BLaER1 treated with 17β-estradiol and CSF1 and Interleukin-3, amounts not matched to agents 10 nM and 100 nM (cell line): ENCODE measurements around the gene DDRGK1.
A peak's percentile ranks its signal among the peaks of the same experiment; 100 is the strongest.
"Not testable (repeated sequence)": the region's sequence is repeated elsewhere in the genome, so short reads cannot be mapped to it uniquely, and the experiment has no call there.

ENCODE experiments used
- H3K27ac ChIP-seq, 11 experiments: shearing (Covaris generic); formaldehyde crosslinking; 2 replicates each; pipeline ENCODE4 v1.8.1; 2022
- H3K27me3 ChIP-seq, 11 experiments: shearing (Covaris generic); formaldehyde crosslinking; 2 replicates each; pipeline ENCODE4 v1.8.1; 2022
- H3K36me3 ChIP-seq, 11 experiments: shearing (Covaris generic); formaldehyde crosslinking; 2 replicates each; pipeline ENCODE4 v1.8.1; 2022
- H3K4me1 ChIP-seq, 10 experiments: shearing (Covaris generic); formaldehyde crosslinking; 2 replicates each; pipeline ENCODE4 v1.8.1; 2022
- H3K4me2 ChIP-seq, 11 experiments: shearing (Covaris generic); formaldehyde crosslinking; 2 replicates each; pipeline ENCODE4 v1.8.1; 2022
- H3K4me3 ChIP-seq, 10 experiments: shearing (Covaris generic); formaldehyde crosslinking; 2 replicates each; pipeline ENCODE4 v1.8.1; 2022
- H3K9ac ChIP-seq, 11 experiments: shearing (Covaris generic); formaldehyde crosslinking; 2 replicates each; pipeline ENCODE4 v1.8.1; 2022
- H3K9me3 ChIP-seq, 11 experiments: shearing (Covaris generic); formaldehyde crosslinking; replicated peaks in 1 of 11; 2 replicates each; pipeline ENCODE4 v1.8.1; 2022
- H4K20me1 ChIP-seq, 11 experiments: shearing (Covaris generic); formaldehyde crosslinking; 2 replicates each; pipeline ENCODE4 v1.8.1; 2022
- Cebpa-rat ChIP-seq, 11 experiments: shearing (Covaris generic); IDR thresholded peaks; 2 replicates each; pipeline ENCODE4 v1.8.1; 2022

Gene DDRGK1

DNA sequence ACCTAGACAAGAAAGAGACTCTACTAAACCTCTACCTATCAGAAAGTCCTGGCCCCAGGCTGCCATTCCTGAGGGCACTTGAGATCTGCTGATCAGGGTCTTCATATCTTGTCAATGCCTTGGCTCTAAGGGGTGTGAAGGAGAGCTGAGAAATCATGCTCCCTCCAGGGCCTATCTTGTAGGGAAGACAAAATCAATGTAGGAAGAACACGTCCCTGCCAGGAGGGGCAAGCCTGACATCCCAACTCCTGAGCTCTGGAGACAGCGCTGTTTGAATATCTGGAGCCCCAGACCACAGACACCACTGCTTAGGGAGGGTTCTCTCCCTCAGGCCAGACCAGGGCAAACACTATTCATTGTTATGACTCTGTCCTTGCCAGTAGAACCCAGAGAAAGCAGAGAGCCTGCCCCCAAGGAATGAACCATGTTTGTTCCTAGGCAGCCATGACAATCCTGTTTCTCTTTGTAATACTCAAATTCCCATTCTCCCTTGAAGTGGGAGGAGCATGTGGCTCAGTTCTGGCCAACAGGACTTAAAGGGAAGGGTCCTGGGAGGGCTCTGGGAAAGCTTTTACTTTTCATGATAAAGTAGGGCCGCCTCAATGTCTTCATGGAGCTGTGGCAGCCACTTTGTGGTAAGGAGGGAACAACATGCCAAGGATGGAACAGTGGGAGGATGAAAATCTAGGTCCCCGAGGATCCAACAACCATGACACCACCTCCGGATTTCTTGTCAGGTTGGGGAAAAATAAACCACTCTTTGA, 43.0 kb downstream of the DDRGK1 start:
- H3K36me3 ChIP-seq = peaks cover 0 to 6% (median 0%) of the 10 kb centered on the region in 11 experiments; a peak in 4 of 22 replicates
- no peak for TF ChIP-seq Cebpa-rat (IDR thresholded peaks at IDR 0.05)
- peaks cover 0 to 6% (median 2%) of the 10 kb centered on the region in 11 experiments; a peak in 13 of 22 replicates for H3K27me3 ChIP-seq
- peaks cover 24 to 60% (median 49%) of the 10 kb centered on the region in 10 experiments for H3K4me1 ChIP-seq
- peak overlapping the region in 7 of 11 experiments; percentile 50 to 80 (median 68); a peak in 12 of 22 replicates for H3K4me2 ChIP-seq
- H3K4me3 ChIP-seq = no peak overlapping the region
- no peak overlapping the region; a peak in 1 of 22 replicates for H3K27ac ChIP-seq
- H4K20me1 ChIP-seq = peaks cover 23 to 31% (median 30%) of the 10 kb centered on the region in 11 experiments
- no peaks in the 10 kb centered on the region for H3K9me3 ChIP-seq
- H3K9ac ChIP-seq = no peak overlapping the region

DNA sequence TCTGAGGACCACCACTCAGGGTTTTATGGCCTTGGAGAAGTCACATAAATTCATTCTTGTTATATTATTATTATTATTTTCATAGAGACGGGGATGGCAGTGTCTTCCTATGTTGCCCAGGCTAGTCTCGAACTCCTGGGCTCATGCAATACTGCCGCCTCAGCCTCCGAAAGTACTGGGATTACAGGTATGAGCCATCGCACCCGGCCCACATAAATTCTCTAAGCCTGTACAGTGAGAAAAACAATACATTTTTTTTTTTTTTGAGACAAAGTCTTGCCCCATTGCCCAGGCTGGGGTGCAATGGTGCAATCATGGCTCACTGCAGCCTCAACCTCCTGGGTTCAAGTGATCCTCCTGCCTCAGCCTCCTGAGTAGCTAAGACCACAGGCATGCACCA, 44.1 kb downstream of the DDRGK1 start:
- Histone ChIP-seq H3K9me3 (no peaks in the 10 kb centered on the region), H3K36me3 (peaks cover 0 to 16% (median 5%) of the 10 kb centered on the region in 11 experiments; a peak in 9 of 22 replicates), H3K4me1 (peaks cover 35 to 70% (median 60%) of the 10 kb centered on the region in 10 experiments), H3K4me2 (peak overlapping the region; percentile 59 to 99 (median 96)), H3K27me3 (no peaks in the 10 kb centered on the region), H3K9ac (peak overlapping the region; percentile 88 to 99 (median 96)), H3K27ac (peak overlapping the region; percentile 85 to 97 (median 95)), H4K20me1 (peaks cover 34 to 42% (median 41%) of the 10 kb centered on the region in 11 experiments), H3K4me3 (peak overlapping the region; percentile 75 to 98 (median 84))
- TF ChIP-seq Cebpa-rat (IDR thresholded peaks at IDR 0.05) = no peak

- peak overlapping the region; percentile 75 to 98 (median 84) for H3K4me3 ChIP-seq
- peak overlapping the region; percentile 93 to 100 (median 97) for H3K4me2 ChIP-seq
- peak overlapping the region; percentile 88 to 99 (median 96) for H3K9ac ChIP-seq
- TF ChIP-seq Cebpa-rat (IDR thresholded peaks at IDR 0.05) = no peak
- peaks cover 48 to 56% (median 55%) of the 10 kb centered on the region in 11 experiments for H4K20me1 ChIP-seq
- no peaks in the 10 kb centered on the region for H3K9me3 ChIP-seq
- H3K4me1 ChIP-seq = peaks cover 45 to 77% (median 64%) of the 10 kb centered on the region in 10 experiments
- H3K36me3 ChIP-seq = peaks cover 14 to 28% (median 19%) of the 10 kb centered on the region in 11 experiments
- H3K27ac ChIP-seq = peak overlapping the region; percentile 85 to 97 (median 95)
- no peaks in the 10 kb centered on the region for H3K27me3 ChIP-seq
These were observed 45.5 kb downstream of the DDRGK1 start for GRCh38 chr20:3158968-3159431.

- Histone ChIP-seq H3K9ac (peak overlapping the region; percentile 88 to 99 (median 96); a peak in 21 of 22 replicates), H4K20me1 (peaks cover 60 to 68% (median 67%) of the 10 kb centered on the region in 11 experiments), H3K9me3 (no peaks in the 10 kb centered on the region), H3K27ac (peak overlapping the region in 9 of 11 experiments; percentile 22 to 97 (median 90); a peak in 15 of 22 replicates), H3K4me1 (peaks cover 46 to 69% (median 57%) of the 10 kb centered on the region in 10 experiments), H3K4me2 (peak overlapping the region; percentile 93 to 100 (median 97)), H3K4me3 (peak overlapping the region; percentile 75 to 98 (median 84); a peak in 18 of 20 replicates), H3K36me3 (peaks cover 21 to 40% (median 29%) of the 10 kb centered on the region in 11 experiments), H3K27me3 (no peaks in the 10 kb centered on the region)
- TF ChIP-seq Cebpa-rat (IDR thresholded peaks at IDR 0.05) = no peak
These were observed 46.7 kb downstream of the DDRGK1 start for GRCh38 chr20:3157817-3158216.

GRCh38 chr20:3156811-3157619, 47.5 kb downstream of the DDRGK1 start:
- Histone ChIP-seq H3K4me2 (peak overlapping the region; percentile 93 to 100 (median 97)), H3K9me3 (no peaks in the 10 kb centered on the region), H3K27ac (peak overlapping the region in 9 of 11 experiments; percentile 6 to 97 (median 90); a peak in 16 of 22 replicates), H3K36me3 (peaks cover 24 to 44% (median 35%) of the 10 kb centered on the region in 11 experiments), H3K4me3 (peak overlapping the region in 6 of 10 experiments; percentile 13 to 90 (median 82); a peak in 10 of 20 replicates), H3K27me3 (no peaks in the 10 kb centered on the region), H4K20me1 (peaks cover 68 to 76% (median 75%) of the 10 kb centered on the region in 11 experiments), H3K9ac (peak overlapping the region; percentile 45 to 99 (median 95); a peak in 20 of 22 replicates), H3K4me1 (peaks cover 54 to 69% (median 59%) of the 10 kb centered on the region in 10 experiments)
- no peak for TF ChIP-seq Cebpa-rat (IDR thresholded peaks at IDR 0.05)

GRCh38 chr20:3152057-3152644, 52.3 kb downstream of the DDRGK1 start:
- not testable (repeated sequence) for H3K27me3 ChIP-seq, H3K9ac ChIP-seq, H3K27ac ChIP-seq, H3K4me3 ChIP-seq, H3K9me3 ChIP-seq
- peaks cover 65 to 93% (median 77%) of the 10 kb centered on the region in 11 experiments for H3K36me3 ChIP-seq
- H3K4me1 ChIP-seq = peaks cover 29 to 44% (median 33%) of the 10 kb centered on the region in 10 experiments
- H3K4me2 ChIP-seq = peak overlapping the region in 7 of 11 experiments; percentile 5 to 25 (median 20); a peak in 6 of 22 replicates
- H4K20me1 ChIP-seq = peaks cover 100% of the 10 kb centered on the region in 11 experiments

GRCh38 chr20:3150908-3151307, 53.6 kb downstream of the DDRGK1 start:
- no peak for TF ChIP-seq Cebpa-rat (IDR thresholded peaks at IDR 0.05)
- Histone ChIP-seq H3K4me1 (peaks cover 17 to 32% (median 21%) of the 10 kb centered on the region in 10 experiments), H3K27ac (no peak overlapping the region), H3K4me2 (no peak overlapping the region), H3K9ac (no peak overlapping the region), H3K36me3 (peaks cover 75 to 99% (median 85%) of the 10 kb centered on the region in 11 experiments), H3K9me3 (peaks cover 0 to 2% (median 0%) of the 10 kb centered on the region in 11 experiments; a peak in 4 of 22 replicates), H3K4me3 (no peak overlapping the region), H4K20me1 (peaks cover 95 to 100% (median 100%) of the 10 kb centered on the region in 11 experiments), H3K27me3 (no peaks in the 10 kb centered on the region; a peak in 1 of 22 replicates)

- Histone ChIP-seq H3K27ac (no peak overlapping the region), H3K9me3 (peaks cover 19 to 37% (median 28%) of the 10 kb centered on the region in 11 experiments), H3K4me2 (no peak overlapping the region), H3K36me3 (peaks cover 80 to 99% (median 91%) of the 10 kb centered on the region in 11 experiments), H3K27me3 (no peaks in the 10 kb centered on the region; a peak in 1 of 22 replicates), H3K9ac (no peak overlapping the region), H3K4me3 (no peak overlapping the region), H4K20me1 (peaks cover 69 to 100% (median 89%) of the 10 kb centered on the region in 11 experiments), H3K4me1 (peaks cover 0 to 3% (median 1%) of the 10 kb centered on the region in 10 experiments; a peak in 8 of 20 replicates)
- TF ChIP-seq Cebpa-rat (IDR thresholded peaks at IDR 0.05) = no peak
These were observed 57.6 kb downstream of the DDRGK1 start for GRCh38 chr20:3146732-3147341.
